Right ventricle myocardium superior (tissue), 1 donor: ENCODE data around the gene FNIP2. TPM values are rescaled to one million over a fixed set of nuclear protein-coding genes. Genes with fewer than 3 reads are reported as not detected.
"Not testable (repeated sequence)": the region's sequence is repeated elsewhere in the genome, so short reads cannot be mapped to it uniquely, and the experiment has no call there.

Experiments
- ATAC-seq: fragments of 200-7000 bp; cut with Tn5 transposase; one replicate; pipeline ENCODE4 v1.9.1; 2020; ENCODE audit warnings: mild to moderate bottlenecking; ENCODE audit not compliant: poor library complexity
- DNase-seq: peaks from one replicate; pipeline ENCODE4 v3.0.0-alpha.2; 2020
- intact Hi-C: fragments of 100-400 bp; cut with DNase I; formaldehyde crosslinking; loops from one replicate; pipeline ENCODE4 v1.11.2; 2022
- total RNA-seq: library from RNA; stranded (reverse); fragmentation: NEBNext Ultra II Directional; extraction: Animal tissue kit (Norgen Biotek cat#: 25700); gene quantifications from one replicate; pipeline ENCODE4 v1.2.1, GENCODE V29; 2021
- donor health status: DM: no; HTN: yes; CAD: no; lungs with severe emphysema.

FNIP2 gene
- total RNA-seq, 1 donor from 2014 or later = 46.2 TPM

- DNase-seq (no peak), ATAC-seq (no peak)
- intact Hi-C loops = no loop called here
Observed at GRCh38 chr4:158783785-158784184, 15.0 kb downstream of the FNIP2 start.

GRCh38 chr4:158785718-158786117 lies 16.9 kb downstream of the FNIP2 start:
- DNase-seq (no peak), ATAC-seq (no peak)
- intact Hi-C loops = no loop called here

GRCh38 chr4:158786121-158786601 lies 17.3 kb downstream of the FNIP2 start:
- ATAC-seq = peak; percentile 54
- intact Hi-C loops = no loop called here
- no peak for DNase-seq

DNA sequence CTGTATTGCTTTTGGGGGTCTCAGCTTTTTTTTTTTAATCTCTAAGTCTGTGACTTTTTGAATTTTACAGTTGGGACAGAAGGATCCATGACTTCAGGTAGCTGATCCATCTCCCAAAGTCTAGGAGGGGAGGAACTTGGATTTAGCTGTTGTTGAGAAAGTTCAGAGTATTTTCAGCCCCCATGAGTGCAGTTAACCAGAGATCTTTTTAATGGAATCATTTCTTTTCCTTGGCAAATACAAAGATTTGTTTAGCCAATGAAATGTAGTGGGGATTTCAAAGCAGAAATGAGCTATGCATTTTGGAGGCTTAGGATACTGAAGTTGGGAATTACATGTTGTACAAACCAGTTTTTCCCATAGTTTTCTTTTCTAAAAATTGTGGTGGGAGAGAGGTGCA lies 18.1 kb downstream of the FNIP2 start:
- intact Hi-C loops = no loop called here
- DNase-seq (no peak), ATAC-seq (no peak)

GRCh38 chr4:158787709-158788475 lies 19.1 kb downstream of the FNIP2 start:
- ATAC-seq (no peak), DNase-seq (no peak)
- intact Hi-C loops = no loop called here

GRCh38 chr4:158788516-158788915 lies 19.7 kb downstream of the FNIP2 start:
- intact Hi-C loops = no loop called here
- DNase-seq (no peak), ATAC-seq (no peak)

GRCh38 chr4:158789853-158790252 lies 21.0 kb downstream of the FNIP2 start:
- intact Hi-C loops = no loop called here
- DNase-seq = no peak
- ATAC-seq = no peak

- intact Hi-C loops = no loop called here
- no peak for DNase-seq
- ATAC-seq = no peak
Observed at GRCh38 chr4:158793021-158793420, 24.2 kb downstream of the FNIP2 start.

- intact Hi-C loops, ATAC-seq, DNase-seq: not testable (repeated sequence)
Observed at GRCh38 chr4:158793430-158793829, 24.6 kb downstream of the FNIP2 start.

- ATAC-seq (no peak), DNase-seq (no peak)
- intact Hi-C loops = no loop called here
Observed at GRCh38 chr4:158796370-158797140, 27.7 kb downstream of the FNIP2 start.

DNA sequence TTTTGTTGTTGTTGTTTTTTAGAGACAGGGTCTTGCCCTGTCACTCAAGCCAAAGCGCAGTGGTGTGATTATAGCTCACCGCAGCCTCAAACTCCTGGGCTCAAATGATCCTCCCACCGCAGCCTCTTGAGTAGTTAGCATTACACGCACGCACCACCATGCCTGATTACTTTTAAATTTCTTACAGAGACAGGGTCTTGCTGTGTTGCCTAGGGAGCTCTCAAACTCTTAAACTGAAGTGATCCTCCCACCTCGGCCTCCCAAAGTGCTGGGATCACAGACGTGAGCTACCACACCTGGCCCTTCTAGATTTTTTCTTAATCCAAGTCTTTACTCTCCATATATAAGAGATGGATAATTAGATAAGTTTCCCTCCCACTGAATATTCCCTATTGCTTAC lies 29.2 kb downstream of the FNIP2 start:
- ATAC-seq (no peak), DNase-seq (no peak)
- intact Hi-C loops = no loop called here

DNA sequence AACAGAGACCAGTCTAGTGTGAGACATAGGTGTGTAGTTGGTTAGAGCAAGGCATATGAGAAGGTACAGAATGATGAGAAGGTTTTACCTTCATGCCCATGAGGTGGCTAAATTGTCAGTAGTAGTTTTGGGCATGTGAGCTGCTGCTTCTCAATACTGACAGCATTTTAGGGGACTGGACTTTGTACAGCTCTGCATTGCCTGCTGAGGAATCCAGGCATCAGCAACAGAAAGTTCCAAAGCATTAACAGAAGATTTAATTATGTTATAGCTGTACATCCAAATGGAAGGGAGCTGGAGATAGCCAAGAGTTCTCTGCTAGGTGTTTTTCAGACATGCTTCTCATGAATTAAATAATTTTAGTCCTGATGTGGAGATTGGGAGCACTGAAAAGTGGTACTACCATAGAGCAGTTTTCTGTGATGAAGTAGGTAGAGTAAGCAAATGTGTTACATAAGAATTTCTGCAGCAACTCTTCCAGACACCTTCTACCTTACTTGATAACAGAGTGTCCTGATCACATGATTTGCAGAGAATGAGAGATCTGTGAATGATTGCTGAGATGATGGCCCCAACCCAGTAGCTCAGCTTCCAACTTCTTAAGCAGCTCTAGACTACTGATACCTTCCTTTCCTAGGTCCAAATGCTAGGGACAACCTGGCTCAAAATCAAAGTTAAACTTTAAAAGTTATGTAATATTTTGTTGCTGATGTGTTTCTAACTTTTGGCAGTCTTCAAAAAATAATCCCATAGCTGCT lies 30.4 kb downstream of the FNIP2 start:
- intact Hi-C loops = no loop called here
- ATAC-seq (no peak), DNase-seq (no peak)

DNA sequence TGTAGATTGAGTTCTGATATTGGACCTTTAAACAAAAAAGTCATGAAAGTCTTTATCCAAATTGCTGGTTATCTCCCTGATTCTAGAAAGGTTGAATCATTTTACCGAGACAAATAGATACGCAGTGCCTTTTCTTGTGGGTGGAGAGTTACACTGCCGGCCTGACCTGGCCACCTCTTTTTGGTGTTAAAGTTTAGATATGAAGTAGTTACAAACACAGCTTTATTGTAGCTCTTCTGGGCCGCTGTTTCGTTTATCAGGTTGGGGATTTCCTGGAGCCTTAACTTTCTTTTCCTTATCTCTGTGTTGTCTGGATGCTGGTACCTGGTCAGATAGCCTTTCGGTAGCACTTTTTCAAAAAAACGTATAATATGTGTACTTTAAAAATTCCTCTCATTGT lies 31.0 kb downstream of the FNIP2 start:
- intact Hi-C loops = no loop called here
- ATAC-seq (no peak), DNase-seq (no peak)

GRCh38 chr4:158801066-158801465 lies 32.2 kb downstream of the FNIP2 start:
- ATAC-seq = peak; percentile 64
- no peak for DNase-seq
- intact Hi-C loops = no loop called here

- intact Hi-C loops = no loop called here
- ATAC-seq = no peak
- no peak for DNase-seq
Observed at GRCh38 chr4:158801677-158802076, 32.9 kb downstream of the FNIP2 start.

DNA sequence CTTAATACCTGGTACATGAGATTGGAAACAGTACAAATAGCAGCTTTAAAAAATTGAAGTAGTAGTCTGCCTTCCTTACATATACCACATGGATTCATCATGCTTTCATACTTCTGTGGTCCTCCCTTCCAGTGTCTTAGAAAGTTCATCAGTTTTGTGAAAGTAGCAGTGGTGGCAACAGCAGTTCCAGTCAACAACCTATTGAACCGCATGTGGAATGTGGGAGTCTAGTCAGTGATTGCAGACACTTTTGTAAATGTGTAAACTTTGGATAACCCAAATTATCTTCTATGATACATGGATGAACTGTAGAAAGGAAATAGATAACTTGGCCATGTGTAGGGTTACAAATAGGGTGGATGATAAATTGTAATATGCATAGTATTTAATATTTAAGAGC lies 34.1 kb downstream of the FNIP2 start:
- intact Hi-C loops = no loop called here
- DNase-seq (no peak), ATAC-seq (no peak)

- intact Hi-C loops = no loop called here
- ATAC-seq (peak; percentile 61), DNase-seq (no peak)
Observed at GRCh38 chr4:158805635-158806471, 37.0 kb downstream of the FNIP2 start.

DNA sequence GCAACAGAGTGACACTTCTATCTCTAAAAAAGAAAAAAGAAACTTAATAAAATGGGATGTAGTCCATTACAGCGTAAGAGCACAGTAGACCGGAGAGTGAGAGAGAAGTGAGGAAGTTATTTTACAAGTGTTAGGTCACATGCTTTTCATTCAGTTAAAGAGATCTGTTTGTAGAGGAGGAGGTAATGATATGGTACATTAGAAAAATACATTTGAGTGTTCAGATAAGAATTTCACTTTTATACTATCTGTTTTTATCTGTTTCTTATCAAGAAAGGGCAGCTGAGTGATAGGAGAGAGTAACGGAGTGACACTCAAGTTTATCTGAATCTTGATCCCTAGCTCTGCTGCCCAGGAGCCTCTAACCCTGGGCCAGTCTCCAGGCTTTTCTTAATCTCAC lies 38.9 kb downstream of the FNIP2 start:
- ATAC-seq (no peak), DNase-seq (no peak)
- intact Hi-C loops = no loop called here

- intact Hi-C loops = no loop called here
Observed at GRCh38 chr4:158808399-158808798, 39.6 kb downstream of the FNIP2 start.

More at GRCh38 chr4:158808399-158808798, 39.6 kb downstream of the FNIP2 start:
- no peak for ATAC-seq
- DNase-seq = no peak
